HG03103 (cell line): ENCODE data around the gene FRMD5.
"Not testable (repeated sequence)": the region's sequence is repeated elsewhere in the genome, so short reads cannot be mapped to it uniquely, and the experiment has no call there.

Experiments
- ATAC-seq: cut with Tn5 transposase; IDR thresholded peaks from one replicate; pipeline ENCODE4 v1.9.1; 2021; ENCODE audit warnings: low read depth; ENCODE audit not compliant: unreplicated experiment

FRMD5 gene

DNA sequence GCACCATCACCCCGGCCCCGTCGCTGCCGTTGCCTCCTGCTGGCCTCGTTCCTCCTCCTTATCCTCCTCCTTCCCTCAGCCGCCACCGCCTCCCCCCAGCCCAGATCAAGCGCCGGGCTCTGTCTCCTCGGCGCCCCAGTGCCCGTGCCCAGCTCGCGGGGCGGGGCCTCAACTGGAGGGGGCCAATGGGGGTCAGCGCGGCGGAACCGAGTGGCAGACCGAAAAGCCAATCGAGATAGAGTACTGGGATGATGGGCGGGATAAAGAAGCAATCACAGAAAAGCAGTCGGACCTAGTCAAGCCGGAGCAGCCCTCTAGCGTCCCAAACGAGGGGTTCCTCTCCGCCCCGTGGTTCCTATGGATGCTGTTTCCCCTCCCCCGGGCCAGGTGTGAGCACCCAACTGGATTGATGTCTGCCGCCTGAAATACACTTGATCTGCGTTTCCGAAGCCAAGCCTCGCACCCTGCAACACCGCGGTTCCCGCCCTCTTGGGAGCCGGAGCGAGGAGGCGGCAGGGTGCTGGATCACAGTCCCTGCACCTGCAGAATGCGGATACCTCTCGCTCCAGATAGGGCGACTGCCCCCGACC is at the start of gene FRMD5:
TSS of gene FRMD5 (minus strand) at position 121 of the 590 bp plus-strand sequence.
- peak; percentile 88 for ATAC-seq

- no peak for ATAC-seq
These were observed 48.8 kb upstream of the FRMD5 start for GRCh38 chr15:44243829-44244228.

DNA sequence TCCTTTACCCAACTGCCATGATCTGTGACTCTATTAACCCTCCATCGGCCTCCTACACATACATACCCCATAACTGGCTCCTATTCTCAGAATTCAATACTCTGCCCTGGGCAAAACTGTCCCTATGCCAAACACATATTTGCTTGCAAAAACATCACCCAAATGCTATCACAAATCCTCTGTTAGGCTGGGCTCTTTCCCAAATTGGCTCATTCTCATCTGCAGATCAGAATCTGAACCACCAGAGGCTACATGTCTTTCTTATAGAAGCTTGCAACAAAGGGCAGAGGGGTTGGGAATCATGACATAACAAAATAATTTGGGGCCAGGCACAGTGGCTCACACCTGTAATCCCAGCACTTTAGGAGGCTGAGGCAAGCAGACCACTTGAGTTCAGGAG is 48.1 kb upstream of the FRMD5 start:
- no peak for ATAC-seq

- ATAC-seq, result no peak
These were observed 36.8 kb upstream of the FRMD5 start for GRCh38 chr15:44231842-44232241.

DNA sequence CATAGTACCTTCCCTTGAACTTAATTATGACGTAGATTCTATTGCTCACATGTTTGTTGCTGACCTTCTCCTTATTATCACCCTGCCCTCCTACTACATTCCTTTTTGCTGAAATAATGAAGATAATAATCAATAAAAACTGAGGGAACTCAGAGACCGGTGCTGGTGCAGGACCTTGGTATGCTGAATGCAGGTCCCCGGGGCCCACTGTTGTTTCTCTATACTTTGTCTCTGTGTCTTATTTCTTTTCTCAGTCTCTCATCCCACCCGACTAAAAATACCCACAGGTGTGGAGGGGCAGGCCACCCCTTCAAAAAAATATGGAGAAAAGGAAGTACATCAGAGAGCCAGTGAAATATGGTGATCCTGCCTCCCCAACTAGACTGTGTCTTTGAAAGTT is 34.2 kb upstream of the FRMD5 start:
- not testable (repeated sequence) for ATAC-seq

DNA sequence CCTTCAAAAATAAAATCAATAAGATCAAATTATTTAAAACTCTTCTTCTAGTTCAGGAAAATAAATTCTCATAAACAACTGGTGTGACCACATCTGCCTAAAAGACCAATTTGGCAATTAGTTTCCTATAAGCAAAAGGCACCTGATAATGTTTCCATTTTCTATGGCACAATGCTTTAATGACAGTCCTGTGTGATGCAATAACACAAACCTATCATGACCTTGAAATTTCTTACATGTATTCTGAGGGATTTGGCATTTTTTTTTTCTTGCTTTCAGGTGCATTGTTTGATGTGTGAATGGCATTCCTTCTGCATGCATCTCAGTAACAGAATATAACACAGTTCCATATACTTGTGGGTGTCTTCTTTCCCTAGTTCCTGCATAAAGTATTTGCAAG is 32.5 kb upstream of the FRMD5 start:
- no peak for ATAC-seq

- not testable (repeated sequence) for ATAC-seq
These were observed 31.9 kb upstream of the FRMD5 start for GRCh38 chr15:44227001-44227400.

DNA sequence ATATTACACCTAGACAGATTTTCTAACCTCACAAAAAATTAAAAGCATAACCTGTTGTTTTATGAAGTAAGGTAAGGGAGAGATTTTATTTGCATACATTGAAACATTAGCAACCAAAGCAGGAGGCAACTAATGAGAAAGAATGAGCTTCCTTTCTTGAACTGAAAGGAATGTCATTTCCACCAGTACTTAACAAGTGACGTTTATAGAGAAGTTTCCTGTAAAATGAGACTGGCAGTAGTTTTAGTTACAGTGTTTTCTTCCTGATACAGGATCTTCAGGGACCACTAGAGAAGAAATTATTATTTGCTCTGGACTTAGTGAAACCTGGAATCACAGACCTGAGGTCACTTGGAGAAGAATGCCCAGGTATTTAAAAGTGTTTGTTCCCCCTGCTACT is 27.4 kb upstream of the FRMD5 start:
- no peak for ATAC-seq

DNA sequence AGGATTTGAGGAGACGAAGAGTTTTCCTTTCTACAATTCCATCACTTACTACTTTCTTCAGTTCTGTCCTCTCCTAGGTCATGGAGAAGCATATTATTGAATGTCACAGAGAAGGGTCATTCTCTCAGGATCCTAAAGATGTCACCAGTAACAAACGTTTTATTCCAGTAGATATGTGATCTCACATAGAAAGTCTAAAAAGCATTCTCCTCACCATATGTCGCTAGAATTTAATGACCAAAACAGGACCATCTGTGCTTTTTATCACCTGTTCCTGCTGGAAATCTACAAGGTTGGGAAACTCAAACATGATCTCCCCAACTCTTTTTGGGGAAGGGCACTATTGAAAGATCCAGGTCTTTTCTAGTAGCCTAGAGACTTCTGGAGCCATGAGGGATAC is 24.0 kb upstream of the FRMD5 start:
- ATAC-seq, result no peak

DNA sequence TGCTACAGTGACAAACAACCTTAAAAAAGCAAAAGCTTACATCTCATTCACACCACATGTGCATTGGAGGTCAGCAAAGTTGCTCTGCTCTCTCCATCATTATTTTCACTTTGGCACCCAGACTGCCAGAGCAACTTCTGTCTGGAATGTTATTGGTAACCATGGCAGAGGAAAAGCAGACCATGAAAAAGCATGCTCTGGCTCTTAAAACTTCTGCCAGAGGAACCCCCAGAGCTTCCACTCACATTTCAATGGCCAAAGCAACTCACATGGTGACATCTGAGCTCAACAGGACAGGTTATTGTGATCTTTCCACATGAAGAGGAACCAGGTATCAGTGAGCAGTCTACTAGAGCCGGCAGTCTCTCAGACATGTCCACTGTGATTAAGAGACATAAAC is 21.9 kb upstream of the FRMD5 start:
- no peak for ATAC-seq

GRCh38 chr15:44215594-44215993 is 20.5 kb upstream of the FRMD5 start:
- ATAC-seq, result no peak

DNA sequence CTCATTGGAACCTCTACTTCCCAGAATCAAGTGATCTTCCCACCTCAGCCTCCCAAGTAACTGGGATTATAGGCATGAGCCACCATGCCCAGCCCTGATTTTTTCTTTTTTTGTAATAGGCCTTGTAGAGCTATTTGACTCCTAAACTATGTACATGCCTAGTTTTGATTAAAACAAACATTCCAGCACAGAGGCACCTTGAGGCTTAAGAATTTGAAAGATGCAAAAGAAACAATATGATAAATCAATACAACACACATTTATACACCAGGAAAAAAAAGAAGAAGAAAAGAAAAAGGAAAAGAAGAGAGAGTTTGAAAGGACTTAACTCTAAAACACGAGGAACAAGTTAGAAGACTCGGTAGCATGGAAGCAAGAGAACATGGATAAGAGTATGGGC is 13.9 kb upstream of the FRMD5 start:
- ATAC-seq, result no peak

GRCh38 chr15:44207643-44208042 is 12.6 kb upstream of the FRMD5 start:
- no peak for ATAC-seq

GRCh38 chr15:44199393-44199792 is 4.3 kb upstream of the FRMD5 start:
- no peak for ATAC-seq

DNA sequence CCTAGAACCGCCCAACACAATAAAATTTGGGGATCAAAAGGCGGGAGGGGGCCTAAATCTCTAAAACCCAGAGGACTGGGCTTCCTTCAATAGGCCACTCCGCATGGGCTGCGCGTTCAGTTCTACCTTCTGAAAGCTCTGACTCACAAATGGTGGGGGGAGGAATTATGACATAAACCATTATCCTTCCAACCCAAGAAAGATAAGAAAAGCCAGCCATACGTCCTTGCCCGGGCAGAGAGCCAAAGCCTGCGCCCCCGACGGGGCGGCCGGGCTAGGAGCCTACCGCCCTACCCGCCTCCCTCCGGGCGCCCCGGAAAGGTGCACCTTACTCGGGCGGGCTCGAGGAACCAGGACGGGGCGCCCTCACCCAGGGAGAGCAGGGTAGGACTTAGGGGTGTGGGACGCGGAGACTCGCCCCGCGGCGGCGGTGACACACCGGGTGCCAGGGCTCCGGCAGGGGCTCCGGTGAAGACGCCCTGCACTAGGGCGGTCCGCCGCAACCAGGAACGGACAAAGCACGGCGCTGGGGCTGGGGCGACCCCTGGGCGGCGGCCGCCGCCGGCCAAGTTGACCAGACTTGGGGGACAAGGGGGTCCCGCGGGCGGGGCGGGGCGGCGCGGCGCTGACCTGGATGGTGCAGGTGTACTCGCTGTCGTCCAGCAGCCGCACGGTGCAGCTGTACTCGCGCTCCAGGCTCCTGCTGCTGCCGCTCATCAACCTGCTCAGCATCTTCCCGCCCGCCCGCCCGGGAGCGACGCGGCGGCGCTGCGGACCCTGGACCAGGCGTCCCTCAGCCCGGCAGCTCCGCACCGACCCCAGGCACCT is 534 bp downstream of the FRMD5 start:
- ATAC-seq, result peak; percentile 13

DNA sequence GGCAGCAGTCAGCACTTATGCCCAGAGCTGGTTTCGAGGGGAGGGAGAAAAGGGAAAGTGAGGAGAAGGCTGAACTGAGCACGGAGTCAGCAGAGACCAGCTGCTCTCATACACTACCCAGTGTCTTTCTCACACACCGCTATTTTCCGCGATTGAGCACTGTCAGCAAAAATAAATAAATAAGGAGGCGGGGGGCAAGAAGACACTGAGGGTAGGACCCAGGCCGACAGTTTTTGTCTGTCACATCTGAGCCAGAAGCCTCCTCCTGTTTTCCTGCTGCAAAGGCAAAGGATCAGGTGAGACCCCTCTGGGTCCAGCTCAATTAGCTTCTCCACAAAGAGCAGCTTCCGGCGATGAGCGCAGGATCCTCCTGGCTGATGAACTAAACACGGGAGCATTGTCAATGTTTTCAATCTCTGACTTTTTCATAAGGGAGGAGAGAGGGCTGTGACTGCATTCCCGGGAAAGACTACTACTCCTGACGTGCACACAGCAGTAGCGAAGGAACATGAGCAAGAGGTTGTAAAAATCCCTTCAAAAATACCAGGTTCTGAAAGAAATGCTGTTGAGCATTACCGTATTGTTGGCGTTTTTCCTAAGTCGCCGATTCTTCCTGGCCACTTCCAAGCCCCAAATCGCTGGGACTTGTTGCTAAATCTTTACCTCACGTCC is 1.3 kb downstream of the FRMD5 start:
- no peak for ATAC-seq

DNA sequence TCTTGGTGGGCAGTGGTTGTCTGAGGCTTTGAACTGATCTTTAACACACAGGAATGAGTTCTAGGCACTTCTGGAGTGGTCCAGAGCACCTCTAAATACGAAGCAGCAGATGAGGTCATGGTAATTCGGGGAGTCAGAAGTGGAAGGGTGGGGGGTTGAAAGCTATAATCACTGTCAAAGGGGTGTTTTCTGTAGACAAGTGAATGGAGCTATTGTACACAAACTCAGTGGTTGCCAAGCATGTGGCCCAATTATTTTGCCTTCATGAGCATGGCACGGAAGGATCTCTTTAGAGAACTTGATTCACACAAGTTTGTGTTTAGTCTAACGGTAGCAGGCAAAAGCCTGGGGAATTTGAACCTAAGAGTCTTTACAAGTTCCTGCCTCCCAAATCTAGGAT is 6.3 kb downstream of the FRMD5 start:
- ATAC-seq, result no peak

GRCh38 chr15:44186705-44187104 is 8.4 kb downstream of the FRMD5 start:
- ATAC-seq, result no peak

DNA sequence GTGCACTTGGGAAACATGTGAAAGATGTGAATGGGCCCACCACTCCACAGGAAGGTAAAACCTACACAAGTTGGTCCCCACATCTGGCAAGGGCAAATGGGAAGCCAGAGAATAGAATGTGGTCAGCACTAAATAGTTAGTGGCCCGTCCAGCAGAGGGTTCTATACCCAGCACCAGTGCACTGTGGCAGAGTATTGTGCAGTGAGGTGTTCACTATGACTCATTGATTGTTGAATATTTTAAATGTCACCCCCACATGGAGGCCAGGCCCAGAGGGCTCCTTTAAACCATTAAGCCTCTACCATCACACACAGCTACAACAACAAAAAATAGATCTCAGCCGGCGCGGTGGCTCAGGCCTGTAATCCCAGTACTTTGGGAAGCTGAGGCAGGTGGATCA is 11.7 kb downstream of the FRMD5 start:
- ATAC-seq, result no peak

DNA sequence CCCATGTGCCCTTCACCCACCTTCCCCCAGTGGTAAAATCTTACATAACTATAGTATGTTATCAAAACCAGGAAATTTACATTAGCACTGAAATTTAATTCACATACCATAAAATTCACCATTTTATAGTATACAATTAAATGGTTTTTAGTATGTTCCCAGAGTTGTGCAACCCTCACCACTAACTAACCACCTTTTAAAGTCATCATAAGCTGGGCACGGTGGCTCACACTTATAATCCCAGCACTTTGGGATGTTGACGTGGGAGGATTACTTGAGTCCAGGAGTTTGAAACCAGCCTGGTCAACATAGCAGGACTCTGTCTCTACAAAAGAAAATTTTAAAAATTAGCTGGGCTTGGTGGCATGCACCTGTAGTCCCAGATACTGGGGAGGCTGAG is 13.7 kb downstream of the FRMD5 start:
- no peak for ATAC-seq

DNA sequence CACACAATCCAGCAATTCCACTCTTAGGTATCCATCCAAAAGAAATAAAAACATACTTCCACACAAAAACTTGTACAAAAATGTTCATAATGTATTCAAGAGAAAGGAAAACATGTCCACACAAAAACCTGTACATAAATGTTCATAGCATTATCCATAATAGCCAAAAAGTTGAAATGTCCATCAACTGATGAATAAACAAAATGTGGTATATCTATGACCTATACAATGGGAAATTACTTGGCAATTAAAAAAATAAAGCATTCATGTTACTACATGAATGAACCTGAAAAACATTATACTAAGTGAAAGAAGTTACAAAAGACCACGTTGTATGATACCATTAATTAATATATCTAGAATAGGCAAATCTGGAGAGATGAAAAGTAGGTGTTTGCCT is 17.9 kb downstream of the FRMD5 start:
- ATAC-seq, result no peak

- no peak for ATAC-seq
These were observed 21.3 kb downstream of the FRMD5 start for GRCh38 chr15:44173813-44174212.
